Hair follicular keratinocyte (primary cell): Measurements from ENCODE around the gene RAB15. TPM values are rescaled to one million over a fixed set of nuclear protein-coding genes. Genes with fewer than 3 reads are reported as not detected.

Experiments
- total RNA-seq: library from RNA; depleted of rRNA; stranded (reverse); fragments of >200 nt; gene quantifications from 2 replicates; pipeline ENCODE4 v1.2.3, GENCODE V29; 2015

Gene RAB15
- 0.08 and 0.30 TPM in 2 replicates for total RNA-seq

GRCh38 chr14:64971943-64972791, at the start of gene RAB15:
Gene RAB15, minus strand, starts transcription at chr14:64972336. Its CDS starts 260 bp downstream, at chr14:64972076.

GRCh38 chr14:64986648-64987437, 14.7 kb upstream of the RAB15 start, which contains the start of gene FNTB:
Gene FNTB, plus strand, starts transcription at chr14:64986895. Its CDS starts 59 bp downstream, at chr14:64986954.

GRCh38 chr14:64942531-64943111, 29.5 kb downstream of the RAB15 start, which contains the start of gene GPX2:
Gene GPX2, minus strand, starts transcription at chr14:64942745. Its CDS starts 19 bp downstream, at chr14:64942726.

GRCh38 chr14:64914237-64915028, 57.7 kb downstream of the RAB15 start, which contains the start of gene CHURC1:
Gene CHURC1, plus strand, starts transcription at chr14:64914455. Its CDS starts 41 bp downstream, at chr14:64914496.

Other genes starting within 250 kb of the RAB15 start
- gene SPTB, start 92.4 kb downstream of the RAB15 start, total RNA-seq = not detected in 2 replicates
- 28.0 and 43.7 TPM in 2 replicates for gene CHURC1, start 57.9 kb downstream of the RAB15 start, total RNA-seq
- gene GPX2, start 29.6 kb downstream of the RAB15 start, total RNA-seq = 0.23 and 1.7 TPM in 2 replicates
- gene FNTB, start 14.6 kb upstream of the RAB15 start, total RNA-seq = 6.5 and 12.3 TPM in 2 replicates
- 28.3 and 46.4 TPM in 2 replicates for gene MAX, start 130.2 kb upstream of the RAB15 start, total RNA-seq